Neural cell (in vitro differentiated cells): ENCODE data around the gene HIPK1. TPM values are rescaled to one million over a fixed set of nuclear protein-coding genes. Genes with fewer than 3 reads are reported as not detected.

Experiments used
- H2AFZ ChIP-seq: fragments of 200-600, 300-800 bp; sonication (generic), shearing (Covaris generic); 2 replicates; pipeline ENCODE4 v1.6.0; 2014; ENCODE audit warnings: low read depth, mild to moderate bottlenecking, antibody characterized with exemption, low read length, moderate library complexity
- H3F3A ChIP-seq: fragments of 200-600 bp; shearing (Covaris generic); 2 replicates; pipeline ENCODE4 v1.6.1; 2016; ENCODE audit warnings: mild to moderate bottlenecking, moderate library complexity, mixed read lengths, antibody characterized with exemption, low read length; ENCODE audit not compliant: insufficient read depth, poor library complexity, severe bottlenecking
- H3K27ac ChIP-seq: fragments of 200-600, 300-800 bp; sonication (generic), shearing (Covaris generic); 2 replicates; pipeline ENCODE4 v1.5.1; 2014; ENCODE audit warnings: mild to moderate bottlenecking, low read length, moderate library complexity
- H3K27me3 ChIP-seq: fragments of 300-800, 200-600 bp; sonication (generic), shearing (Covaris generic); 2 replicates; pipeline ENCODE4 v1.6.0; 2014; ENCODE audit warnings: mild to moderate bottlenecking, low read depth, low read length, moderate library complexity; ENCODE audit not compliant: insufficient read depth
- H3K36me3 ChIP-seq: fragments of 300-800, 200-600 bp; sonication (generic), shearing (Covaris generic); 2 replicates; pipeline ENCODE4 v1.5.1; 2014; ENCODE audit warnings: mild to moderate bottlenecking, antibody characterized with exemption, low read length, moderate library complexity; ENCODE audit not compliant: insufficient read depth
- H3K4me2 ChIP-seq: fragments of 300-800, 200-600 bp; sonication (generic), shearing (Covaris generic); 2 replicates; pipeline ENCODE4 v1.6.0; 2014; ENCODE audit warnings: mild to moderate bottlenecking, low read length
- H3K4me3 ChIP-seq: fragments of 300-800, 200-600 bp; sonication (generic), shearing (Covaris generic); 2 replicates; pipeline ENCODE4 v1.5.1; 2014; ENCODE audit warnings: mild to moderate bottlenecking, low read length, moderate library complexity
- H3K79me2 ChIP-seq: fragments of 200-600 bp; shearing (Covaris generic); replicated peaks from 2 replicates; pipeline ENCODE4 v1.6.0; 2014; ENCODE audit warnings: mild to moderate bottlenecking, low read length, moderate library complexity; ENCODE audit not compliant: insufficient read depth
- H3K9ac ChIP-seq: fragments of 300-800, 200-600 bp; sonication (generic), shearing (Covaris generic); 2 replicates; pipeline ENCODE4 v1.6.1; 2016; ENCODE audit warnings: mild to moderate bottlenecking, low read length, mixed read lengths
- H3K9me2 ChIP-seq: fragments of 200-600 bp; shearing (Covaris generic); 2 replicates; pipeline ENCODE4 v1.6.1; 2016; ENCODE audit warnings: mild to moderate bottlenecking, low read length, mixed read lengths; ENCODE audit not compliant: insufficient read depth
- H3K9me3 ChIP-seq: fragments of 200-600, 300-800 bp; sonication (generic), shearing (Covaris generic); 2 replicates; pipeline ENCODE4 v1.6.1; 2016; ENCODE audit warnings: mild to moderate bottlenecking, mixed run types, low read length, moderate library complexity, mixed read lengths
- H4K20me1 ChIP-seq: fragments of 200-600 bp; shearing (Covaris generic); 2 replicates; pipeline ENCODE4 v1.6.1; 2016; ENCODE audit warnings: mild to moderate bottlenecking, mixed run types; ENCODE audit not compliant: insufficient read depth
- EP300 ChIP-seq: fragments of 450-650 bp; conservative IDR thresholded peaks from 2 replicates; pipeline ENCODE4 v1.6.1; 2014; ENCODE audit warnings: antibody characterized with exemption, mild to moderate bottlenecking, moderate library complexity; ENCODE audit not compliant: poor library complexity, severe bottlenecking
- EZH2 ChIP-seq: fragments of 200-600, 300-800 bp; shearing (Covaris generic), sonication (generic); IDR thresholded peaks from 2 replicates; pipeline ENCODE4 v1.6.1; 2014; ENCODE audit warnings: antibody characterized with exemption, low read length, borderline replicate concordance, mild to moderate bottlenecking; ENCODE audit not compliant: insufficient read depth, poor library complexity, severe bottlenecking
- MXI1 ChIP-seq: fragments of 450-650 bp; conservative IDR thresholded peaks from 2 replicates; pipeline ENCODE4 v1.6.1; 2014; ENCODE audit warnings: antibody characterized with exemption, mild to moderate bottlenecking; ENCODE audit not compliant: poor library complexity, severe bottlenecking
- POLR2AphosphoS5 ChIP-seq: IDR thresholded peaks from 2 replicates; pipeline ENCODE4 v1.6.1; 2012
- RAD21 ChIP-seq: fragments of 450-650 bp; conservative IDR thresholded peaks from 2 replicates; pipeline ENCODE4 v1.6.1; 2014; ENCODE audit warnings: antibody characterized with exemption, mild to moderate bottlenecking, moderate library complexity
- REST ChIP-seq: IDR thresholded peaks from 2 replicates; pipeline ENCODE4 v1.6.1; 2012; ENCODE audit warnings: borderline replicate concordance
- SMC3 ChIP-seq: fragments of 450-650 bp; conservative IDR thresholded peaks from 2 replicates; pipeline ENCODE4 v1.6.1; 2014; ENCODE audit warnings: antibody characterized with exemption, mild to moderate bottlenecking, moderate library complexity; ENCODE audit not compliant: poor library complexity
- TAF1 ChIP-seq: IDR thresholded peaks from 2 replicates; pipeline ENCODE4 v1.6.1; 2012; ENCODE audit warnings: low read depth
- polyA plus RNA-seq: library from polyadenylated mRNA; depleted of rRNA; stranded (reverse); fragments of >200 nt; gene quantifications from 2 replicates; pipeline ENCODE4 v1.2.3, GENCODE V29; 2014
- TF ChIP-seq, protein P1 (sequence below): fragments of 450-650 bp; IDR thresholded peaks from 2 replicates; pipeline ENCODE4 v1.5.1; 2014; ENCODE audit warnings: antibody characterized with exemption, mild to moderate bottlenecking, moderate library complexity; ENCODE audit not compliant: poor library complexity, severe bottlenecking

Gene HIPK1
- polyA plus RNA-seq, 1 donor from 2014 or later = 22.9 TPM

DNA sequence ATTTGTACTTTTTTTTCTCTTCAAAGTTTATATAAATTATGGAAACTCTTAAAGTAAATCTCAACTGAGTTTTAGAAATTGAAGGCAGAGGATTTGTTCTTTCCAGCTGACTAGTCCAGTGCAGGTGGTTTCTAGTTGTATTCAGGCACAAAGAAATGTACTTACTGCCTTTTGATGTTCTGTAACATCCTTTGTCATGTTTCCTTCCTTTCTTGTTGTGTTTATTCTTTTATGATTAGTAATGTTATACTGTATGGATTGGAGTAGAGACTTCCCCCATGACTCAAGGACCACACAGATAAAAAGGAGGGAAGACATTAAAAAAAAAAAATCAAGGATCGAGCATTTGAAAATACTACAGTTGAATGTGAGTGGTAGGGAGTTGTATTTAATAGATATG is 8.0 kb downstream of the HIPK1 start:
- Histone ChIP-seq H4K20me1 (no peaks in the 10 kb centered on the region), H3F3A (no peaks in the 10 kb centered on the region), H3K9me3 (no peaks in the 10 kb centered on the region), H3K27me3 (no peaks in the 10 kb centered on the region), H3K79me2 (peaks cover 64% of the 10 kb centered on the region), H3K9me2 (no peaks in the 10 kb centered on the region), H3K9ac (no peak overlapping the region), H2AFZ (no peak overlapping the region), H3K36me3 (no peaks in the 10 kb centered on the region), H3K27ac (no peak overlapping the region), H3K4me2 (no peak overlapping the region), H3K4me3 (no peak overlapping the region)
- TF ChIP-seq EP300 (no peak), SMC3 (no peak), REST (no peak), MXI1 (no peak), TAF1 (no peak), EZH2 (no peak), RAD21 (no peak), POLR2AphosphoS5 (no peak)
- TF ChIP-seq, protein P1, sequence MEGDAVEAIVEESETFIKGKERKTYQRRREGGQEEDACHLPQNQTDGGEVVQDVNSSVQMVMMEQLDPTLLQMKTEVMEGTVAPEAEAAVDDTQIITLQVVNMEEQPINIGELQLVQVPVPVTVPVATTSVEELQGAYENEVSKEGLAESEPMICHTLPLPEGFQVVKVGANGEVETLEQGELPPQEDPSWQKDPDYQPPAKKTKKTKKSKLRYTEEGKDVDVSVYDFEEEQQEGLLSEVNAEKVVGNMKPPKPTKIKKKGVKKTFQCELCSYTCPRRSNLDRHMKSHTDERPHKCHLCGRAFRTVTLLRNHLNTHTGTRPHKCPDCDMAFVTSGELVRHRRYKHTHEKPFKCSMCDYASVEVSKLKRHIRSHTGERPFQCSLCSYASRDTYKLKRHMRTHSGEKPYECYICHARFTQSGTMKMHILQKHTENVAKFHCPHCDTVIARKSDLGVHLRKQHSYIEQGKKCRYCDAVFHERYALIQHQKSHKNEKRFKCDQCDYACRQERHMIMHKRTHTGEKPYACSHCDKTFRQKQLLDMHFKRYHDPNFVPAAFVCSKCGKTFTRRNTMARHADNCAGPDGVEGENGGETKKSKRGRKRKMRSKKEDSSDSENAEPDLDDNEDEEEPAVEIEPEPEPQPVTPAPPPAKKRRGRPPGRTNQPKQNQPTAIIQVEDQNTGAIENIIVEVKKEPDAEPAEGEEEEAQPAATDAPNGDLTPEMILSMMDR = no peak

- Histone ChIP-seq H3K9ac (no peak overlapping the region), H3F3A (no peaks in the 10 kb centered on the region), H3K27me3 (no peaks in the 10 kb centered on the region), H3K36me3 (peaks cover 6% of the 10 kb centered on the region), H4K20me1 (no peaks in the 10 kb centered on the region), H2AFZ (no peak overlapping the region), H3K79me2 (peaks cover 54% of the 10 kb centered on the region), H3K9me2 (no peaks in the 10 kb centered on the region), H3K4me3 (no peak overlapping the region), H3K9me3 (no peaks in the 10 kb centered on the region), H3K4me2 (no peak overlapping the region), H3K27ac (no peak overlapping the region)
- TF ChIP-seq MXI1 = no peak
- TF ChIP-seq EP300 = no peak
- TF ChIP-seq RAD21 = no peak
- no peak for TF ChIP-seq SMC3
- no peak for TF ChIP-seq POLR2AphosphoS5
- no peak for TF ChIP-seq TAF1
- no peak for TF ChIP-seq EZH2
- TF ChIP-seq, protein P1 = no peak
- no peak for TF ChIP-seq REST
These were observed 9.1 kb downstream of the HIPK1 start for GRCh38 chr1:113938192-113938591.
